Activated CD8-positive, alpha-beta T cell treated with anti-CD3 and anti-CD28 coated beads for 36 hours (primary cell): Measurements from ENCODE around the gene RPAP3. TPM values are rescaled to one million over a fixed set of nuclear protein-coding genes. Genes with fewer than 3 reads are reported as not detected.

Source experiments
- ATAC-seq: fragments of 200-7000 bp; cut with Tn5 transposase; one replicate; pipeline ENCODE4 v1.10.0; 2021; ENCODE audit warnings: mild to moderate bottlenecking, moderate library complexity
- CTCF ChIA-PET: fragments of 350-600 bp; sonication (Branson Sonifier 250); formaldehyde crosslinking; loops from one replicate; lab custom pipeline; 2021; ENCODE audit warnings: antibody characterized with exemption; lab: Charles Lee
- POLR2A ChIA-PET: fragments of 350-600 bp; sonication (Branson Sonifier 250); formaldehyde crosslinking; loops from one replicate; lab custom pipeline; 2021; ENCODE audit warnings: antibody characterized with exemption; lab: Charles Lee
- DNase-seq: peaks from one replicate; pipeline ENCODE4 v3.0.0-alpha.2; 2020
- H3K27ac Mint-ChIP-seq: one replicate; pipeline ENCODE4 v1.8.0; 2021; ENCODE audit warnings: mild to moderate bottlenecking, mixed read lengths
- H3K27me3 Mint-ChIP-seq: one replicate; pipeline ENCODE4 v1.8.0; 2021; ENCODE audit warnings: mixed read lengths
- H3K36me3 Mint-ChIP-seq: one replicate; pipeline ENCODE4 v1.8.0; 2021; ENCODE audit warnings: low read depth, mixed read lengths
- H3K4me1 Mint-ChIP-seq: one replicate; pipeline ENCODE4 v1.8.0; 2021; ENCODE audit warnings: low read depth, mixed read lengths
- H3K4me3 Mint-ChIP-seq: one replicate; pipeline ENCODE4 v1.8.0; 2021; ENCODE audit warnings: mild to moderate bottlenecking, moderate library complexity, mixed read lengths
- H3K9me3 Mint-ChIP-seq: one replicate; pipeline ENCODE4 v1.8.0; 2021; ENCODE audit warnings: mixed read lengths
- CTCF ChIP-seq: fragments of 200-600 bp; IDR thresholded peaks from one replicate; pipeline ENCODE4 v1.8.0; 2022; ENCODE audit warnings: antibody characterized with exemption, mild to moderate bottlenecking
- intact Hi-C: fragments of 100-400 bp; cut with micrococcal nuclease; formaldehyde crosslinking; loops from one replicate; pipeline ENCODE4 v1.10.0; 2022
- total RNA-seq, 2 experiments: library from RNA; stranded (reverse); gene quantifications; one replicate each; pipeline ENCODE4 v1.2.3, GENCODE V29; 2021

Gene RPAP3
- 10 to 100 TPM; 42.0 to 42.5 TPM for total RNA-seq

- ATAC-seq: peak; percentile 97
- ChIA-PET CTCF (interaction anchor here (0.8 to 3.8 kb wide), 10 partner anchors 9 to 132 kb away, joined by 3 to 28 read pairs (median 5); no protein-coding TSS in a partner anchor), POLR2A (interaction anchor here (0.7 to 1.9 kb wide), 6 partner anchors 13 to 359 kb away, joined by 3 to 7 read pairs (median 4); no protein-coding TSS in a partner anchor)
- peak within 1 kb of the TSS; percentile 87 for H3K4me3 Mint-ChIP-seq
- H3K27ac Mint-ChIP-seq: peak within 1 kb of the TSS; percentile 97
- H3K27me3 Mint-ChIP-seq: no peaks in the 10 kb centered on the region
- TF ChIP-seq CTCF: peak; percentile 67
- intact Hi-C loops: loop anchor here (5.0 kb wide), 1 partner anchor 62 kb away; no protein-coding TSS in a partner anchor
- peaks cover 12% of the 10 kb centered on the region for H3K36me3 Mint-ChIP-seq
- peak; percentile 99 for DNase-seq
- peaks cover 47% of the 10 kb centered on the region for H3K4me1 Mint-ChIP-seq
- H3K9me3 Mint-ChIP-seq: no peaks in the 10 kb centered on the region
Measured at GRCh38 chr12:47705566-47706425, at the start of gene RPAP3. TSS of gene RPAP3 (minus strand) at chr12:47706030. CDS start at chr12:47702840, 3,190 bp downstream.

GRCh38 chr12:47754881-47755280 is 49.1 kb upstream of the RPAP3 start:
- no peak for ATAC-seq
- H3K9me3 Mint-ChIP-seq: no peaks in the 10 kb centered on the region
- ChIA-PET CTCF (interaction anchor here (0.9 to 14.5 kb wide), 9 partner anchors 13 to 407 kb away, joined by 3 to 355 read pairs (median 10); partner anchors contain the start of gene SLC48A1), POLR2A (interaction anchor here (1.2 to 2.2 kb wide), 4 partner anchors 12 to 33 kb away, joined by 3 to 6 read pairs (median 4); partner anchors contain the start of gene ENDOU)
- no peaks in the 10 kb centered on the region for H3K36me3 Mint-ChIP-seq
- peaks cover 30% of the 10 kb centered on the region for H3K4me1 Mint-ChIP-seq
- no peak overlapping the region for H3K4me3 Mint-ChIP-seq
- no peak for TF ChIP-seq CTCF
- no peak overlapping the region for H3K27ac Mint-ChIP-seq
- DNase-seq: no peak
- intact Hi-C loops: no loop called here
- no peaks in the 10 kb centered on the region for H3K27me3 Mint-ChIP-seq

- no peaks in the 10 kb centered on the region for H3K36me3 Mint-ChIP-seq
- intact Hi-C loops: no loop called here
- ChIA-PET POLR2A (interaction anchor here (1.2 to 1.8 kb wide), 3 partner anchors 13 to 32 kb away, joined by 3 to 4 read pairs (median 3); partner anchors contain the start of gene ENDOU), CTCF (interaction anchor here (0.8 to 14.5 kb wide), 6 partner anchors 14 to 83 kb away, joined by 3 to 355 read pairs (median 18); partner anchors contain the start of gene SLC48A1)
- no peak for DNase-seq
- H3K4me3 Mint-ChIP-seq: no peak overlapping the region
- peaks cover 30% of the 10 kb centered on the region for H3K4me1 Mint-ChIP-seq
- no peak for ATAC-seq
- H3K9me3 Mint-ChIP-seq: no peaks in the 10 kb centered on the region
- no peaks in the 10 kb centered on the region for H3K27me3 Mint-ChIP-seq
- TF ChIP-seq CTCF: no peak
- no peak overlapping the region for H3K27ac Mint-ChIP-seq
Measured at GRCh38 chr12:47754126-47754525, 48.3 kb upstream of the RPAP3 start.

- Mint-ChIP-seq H3K4me3 (no peak overlapping the region), H3K36me3 (no peaks in the 10 kb centered on the region), H3K27ac (no peak overlapping the region), H3K9me3 (no peaks in the 10 kb centered on the region), H3K27me3 (no peaks in the 10 kb centered on the region), H3K4me1 (peaks cover 28% of the 10 kb centered on the region)
- intact Hi-C loops: no loop called here
- DNase-seq (no peak), ATAC-seq (no peak)
- ChIA-PET POLR2A (no interaction called here), CTCF (interaction anchor here (0.8 to 14.5 kb wide), 4 partner anchors 13 to 38 kb away, joined by 3 to 355 read pairs (median 68); no protein-coding TSS in a partner anchor)
- TF ChIP-seq CTCF: no peak
Measured at GRCh38 chr12:47753021-47754001, 47.5 kb upstream of the RPAP3 start.
